H1 (cell line): ENCODE data around the gene APOBEC3F. TPM values are rescaled to one million over a fixed set of nuclear protein-coding genes. Genes with fewer than 3 reads are reported as not detected.
A peak's percentile ranks its signal among the peaks of the same experiment; 100 is the strongest.

Experiments used
- CTCF ChIA-PET: fragments of 300-600 bp; sonication (Branson Sonifier 250); formaldehyde crosslinking; loops from one replicate; lab custom pipeline; 2021; ENCODE audit not compliant: partially characterized antibody; lab: Charles Lee
- POLR2A ChIA-PET: fragments of 300-600 bp; sonication (Branson Sonifier 250); formaldehyde crosslinking; loops from one replicate; lab custom pipeline; 2021; ENCODE audit warnings: inconsistent platforms; ENCODE audit not compliant: partially characterized antibody; lab: Charles Lee
- DNase-seq, 2 experiments: peaks; one replicate each; pipeline versions ENCODE4 v3.0.0 to v3.0.0-alpha.2; 2010 to 2022; ENCODE audit warnings: low spot score in 2 of 2, low read depth in 1 of 2, mixed read lengths in 1 of 2
- FAIRE-seq: peaks from 2 replicates; lab custom pipeline; 2011; peaks lifted over from hg19 to GRCh38; lab: Jason Lieb, UNC
- H2AFZ ChIP-seq: 2 replicates; pipeline ENCODE4 v1.8.1; 2012; ENCODE audit warnings: low read length, inconsistent platforms
- H2AK5ac ChIP-seq: 2 replicates; pipeline ENCODE4 v1.6.1; 2013; ENCODE audit warnings: low read depth, low read length
- H2BK120ac ChIP-seq: replicated peaks from 2 replicates; pipeline ENCODE3; 2013; ENCODE audit warnings: low read depth, low read length, inconsistent platforms
- H2BK12ac ChIP-seq: 2 replicates; pipeline ENCODE4 v1.6.1; 2013; ENCODE audit warnings: low read depth, low read length
- H2BK15ac ChIP-seq: 2 replicates; pipeline ENCODE4 v1.6.1; 2013; ENCODE audit warnings: low read length
- H2BK20ac ChIP-seq: 2 replicates; pipeline ENCODE4 v1.6.1; 2013; ENCODE audit warnings: low read length
- H2BK5ac ChIP-seq: 2 replicates; pipeline ENCODE4 v1.6.1; 2013; ENCODE audit warnings: low read depth, low read length
- H3K14ac ChIP-seq: 2 replicates; pipeline ENCODE4 v1.6.1; 2013; ENCODE audit warnings: inconsistent platforms; ENCODE audit not compliant: insufficient read length
- H3K18ac ChIP-seq: 2 replicates; pipeline ENCODE4 v1.6.1; 2013; ENCODE audit warnings: low read length; ENCODE audit errors: extremely low read depth
- H3K23ac ChIP-seq: 2 replicates; pipeline ENCODE4 v1.6.1; 2013; ENCODE audit warnings: inconsistent platforms; ENCODE audit not compliant: insufficient read length
- H3K23me2 ChIP-seq: 2 replicates; pipeline ENCODE4 v1.6.1; 2013; ENCODE audit warnings: low read depth, low read length
- H3K27ac ChIP-seq: 2 replicates; pipeline ENCODE4 v1.6.1; 2011; ENCODE audit warnings: low read depth, low read length, inconsistent platforms
- H3K27me3 ChIP-seq, 4 experiments: replicated peaks in 1 of 4; 1 replicate in 1 of 4; 2 replicates in 3 of 4; pipeline versions ENCODE4 v1.6.1 to v1.8.1; 2011 to 2013; ENCODE audit warnings: low read length in 3 of 4, mild to moderate bottlenecking in 3 of 4, inconsistent platforms in 2 of 4, mixed read lengths in 2 of 4, moderate library complexity in 1 of 4; ENCODE audit not compliant: control insufficient read depth in 3 of 4, insufficient read depth in 3 of 4; ENCODE audit errors: extremely low read depth in 1 of 4
- H3K36me3 ChIP-seq, 4 experiments: 2 replicates each; pipeline versions ENCODE4 v1.6.1 to v1.8.1; 2011 to 2013; ENCODE audit warnings: mild to moderate bottlenecking in 4 of 4, low read length in 3 of 4, moderate library complexity in 2 of 4, control low read depth in 1 of 4, inconsistent platforms in 1 of 4; ENCODE audit not compliant: insufficient read depth in 4 of 4, control insufficient read depth in 2 of 4
- H3K4ac ChIP-seq: replicated peaks from 2 replicates; pipeline ENCODE3; 2013; ENCODE audit warnings: low read length, low read depth, mixed read lengths, inconsistent platforms; ENCODE audit not compliant: insufficient read length
- H3K4me1 ChIP-seq, 4 experiments: replicated peaks in 1 of 4; 1 replicate in 1 of 4; 2 replicates in 3 of 4; pipeline versions ENCODE4 v1.6.1 to v1.8.1; 2011 to 2013; ENCODE audit warnings: low read length in 3 of 4, inconsistent platforms in 2 of 4, mixed read lengths in 1 of 4; ENCODE audit not compliant: insufficient read depth in 4 of 4, control insufficient read depth in 3 of 4
- H3K4me2 ChIP-seq, 2 experiments: 2 replicates each; pipeline versions ENCODE4 v1.6.1 to v1.8.1; 2011 to 2013; ENCODE audit warnings: low read depth in 2 of 2, low read length in 2 of 2, control low read depth in 1 of 2, inconsistent platforms in 1 of 2, mild to moderate bottlenecking in 1 of 2; ENCODE audit not compliant: insufficient read depth in 1 of 2
- H3K4me3 ChIP-seq, 4 experiments: fragments of 200-600, 300-600 bp in 1 of 4; sonication (generic), shearing (Covaris generic), sonication (Bioruptor Twin) in 1 of 4; 2 replicates each; pipeline versions ENCODE4 v1.5.1 to v1.8.1; 2011 to 2016; ENCODE audit warnings: low read length in 4 of 4, low read depth in 3 of 4, control low read depth in 2 of 4, inconsistent platforms in 2 of 4, mild to moderate bottlenecking in 2 of 4, mixed read lengths in 1 of 4, moderate library complexity in 1 of 4; ENCODE audit not compliant: insufficient read depth in 2 of 4; ENCODE audit errors: extremely low read depth in 1 of 4
- H3K56ac ChIP-seq: replicated peaks from 2 replicates; pipeline ENCODE3; 2013; ENCODE audit warnings: low read depth, mild to moderate bottlenecking, mixed read lengths, low read length, inconsistent platforms; ENCODE audit not compliant: insufficient read length
- H3K79me1 ChIP-seq: 2 replicates; pipeline ENCODE4 v1.6.1; 2013; ENCODE audit warnings: low read depth, low read length, control low read depth
- H3K79me2 ChIP-seq, 2 experiments: 2 replicates each; pipeline versions ENCODE4 v1.6.1 to v1.8.1; 2012 to 2013; ENCODE audit warnings: low read length in 2 of 2, mild to moderate bottlenecking in 2 of 2, inconsistent platforms in 1 of 2; ENCODE audit not compliant: insufficient read depth in 2 of 2, control insufficient read depth in 1 of 2
- H3K9ac ChIP-seq, 4 experiments: replicated peaks in 1 of 4; 1 replicate in 1 of 4; 2 replicates in 3 of 4; pipeline versions ENCODE4 v1.6.1 to v1.8.1; 2011 to 2013; ENCODE audit warnings: low read depth in 3 of 4, low read length in 3 of 4, control low read depth in 2 of 4, mild to moderate bottlenecking in 2 of 4, moderate library complexity in 2 of 4, inconsistent platforms in 1 of 4; ENCODE audit errors: extremely low read depth in 1 of 4
- H3K9me3 ChIP-seq, 2 experiments: 2 replicates each; pipeline versions ENCODE4 v1.6.1 to v1.8.1; 2012 to 2013; ENCODE audit warnings: mild to moderate bottlenecking in 2 of 2, moderate library complexity in 2 of 2, control low read depth in 1 of 2, inconsistent platforms in 1 of 2, low read depth in 1 of 2, low read length in 1 of 2, mixed read lengths in 1 of 2; ENCODE audit not compliant: insufficient read depth in 2 of 2
- H4K20me1 ChIP-seq, 2 experiments: replicated peaks in 1 of 2; 2 replicates each; pipeline versions ENCODE3 to v1.8.1; 2011 to 2013; ENCODE audit warnings: inconsistent platforms in 2 of 2, low read length in 2 of 2, mild to moderate bottlenecking in 1 of 2; ENCODE audit not compliant: insufficient read depth in 2 of 2, control insufficient read depth in 1 of 2
- H4K5ac ChIP-seq: 2 replicates; pipeline ENCODE4 v1.6.1; 2013; ENCODE audit warnings: low read length, low read depth, mixed read lengths, inconsistent platforms; ENCODE audit not compliant: insufficient read length
- H4K8ac ChIP-seq: 2 replicates; pipeline ENCODE4 v1.8.0; 2013; ENCODE audit warnings: mild to moderate bottlenecking, moderate library complexity, low read length, inconsistent platforms; ENCODE audit not compliant: insufficient read depth; ENCODE audit errors: extremely low read depth
- H4K91ac ChIP-seq: replicated peaks from 2 replicates; pipeline ENCODE3; 2013; ENCODE audit warnings: low read length, mixed read lengths, inconsistent platforms; ENCODE audit not compliant: insufficient read length
- CREB1 ChIP-seq: IDR thresholded peaks from 2 replicates; pipeline ENCODE4 v1.6.1; 2012; ENCODE audit warnings: inconsistent platforms
- WGBS, 2 experiments: shearing (Covaris generic) in 1 of 2; methylation state at CpG; one replicate each; pipeline versions ENCODE4 v1.1.6 to v1.1.7; 2013 to 2015; ENCODE audit warnings: low lambda C conversion rate in 2 of 2, mixed read lengths in 2 of 2, inconsistent platforms in 1 of 2, low coverage in 1 of 2, missing lambda C conversion rate in 1 of 2; ENCODE audit not compliant: insufficient replicate concordance in 2 of 2, insufficient coverage in 1 of 2, insufficient read length in 1 of 2; ENCODE audit errors: extremely low coverage in 1 of 2, missing lambda C conversion rate in 1 of 2; 5-methylcytosine and 5-hydroxymethylcytosine counted together
- polyA plus RNA-seq, 7 experiments: library from polyadenylated mRNA; depleted of rRNA in 3 of 7; stranded (reverse) in 5 of 7; unstranded in 2 of 7; fragments of >200 nt in 5 of 7; fragments of 200-250 nt in 2 of 7; gene quantifications; 1 replicate in 5 of 7; 2 replicates in 1 of 7; 4 replicates in 1 of 7; pipeline versions ENCODE4 v1.2.1 to v1.2.3, GENCODE V29; 2011 to 2013; ENCODE audit warnings: missing spikeins in 2 of 7, mixed read lengths in 2 of 7
- total RNA-seq: library from RNA; stranded (reverse); fragmentation: NEBNext Ultra II Directional; extraction: Animal tissue kit (Norgen Biotek cat#: 25700); gene quantifications from 2 replicates; pipeline ENCODE4 v1.2.1, GENCODE V29; 2021

Gene APOBEC3F
- total and polyA plus RNA-seq, 2 of the 8 experiments (the other 6 are each of a cell fraction or from before 2014, with no cell fraction given): 4.0 to 7.3 TPM

GRCh38 chr22:39041908-39042307 is 1.2 kb downstream of the APOBEC3F start:
- no peaks in the 10 kb centered on the region; the same call in 1 of the 2 replicates for H3K23me2 ChIP-seq
- H2BK20ac ChIP-seq: no peak overlapping the region
- peak overlapping the region; percentile 57 for H3K4ac ChIP-seq
- H2BK5ac ChIP-seq: no peak overlapping the region
- H2AFZ ChIP-seq: no peak overlapping the region
- no peak overlapping the region for H3K23ac ChIP-seq
- H3K9ac ChIP-seq: no peak overlapping the region
- no peaks in the 10 kb centered on the region for H3K9me3 ChIP-seq
- H2AK5ac ChIP-seq: no peak overlapping the region
- H4K20me1 ChIP-seq: no peaks in the 10 kb centered on the region
- no peak overlapping the region for H2BK120ac ChIP-seq
- no peak overlapping the region for H3K27ac ChIP-seq
- no peak overlapping the region for H4K5ac ChIP-seq
- POLR2A ChIA-PET: no interaction called here
- H4K91ac ChIP-seq: no peak overlapping the region
- no peaks in the 10 kb centered on the region for H3K79me1 ChIP-seq
- H3K18ac ChIP-seq: no peak overlapping the region
- no peaks in the 10 kb centered on the region for H3K36me3 ChIP-seq
- CTCF ChIA-PET: interaction anchor here (2.0 kb wide), 1 partner anchor 13 kb away, joined by 5 read pairs; no protein-coding TSS in a partner anchor
- 0 out of 8 replicates have a peak overlapping the region, but pooled peaks of 1 of the 4 experiments have one; percentile 54 for H3K4me3 ChIP-seq
- H3K79me2 ChIP-seq: no peaks in the 10 kb centered on the region
- H3K4me1 ChIP-seq: peaks cover 3 to 21% (median 10%) of the 10 kb centered on the region in 4 experiments
- no peak for DNase-seq
- no peak overlapping the region for H4K8ac ChIP-seq
- no peak overlapping the region for H2BK12ac ChIP-seq
- H2BK15ac ChIP-seq: no peak overlapping the region
- WGBS, 2 experiments: 97% methylated on average over 7 of the region's 7 CpGs; no CpG with 5 or more reads in 1 of the 2 experiments
- H3K56ac ChIP-seq: no peak overlapping the region
- H3K27me3 ChIP-seq: no peaks in the 10 kb centered on the region
- no peak for FAIRE-seq
- peak overlapping the region; percentile 31 to 63; a peak in 2 of 4 replicates for H3K4me2 ChIP-seq
- no peak overlapping the region for H3K14ac ChIP-seq
- TF ChIP-seq CREB1: no peak
